ENCODE data around the gene FAM204A. TPM values are rescaled to one million over a fixed set of nuclear protein-coding genes. Genes with fewer than 3 reads are reported as not detected.

FAM204A gene
- total and polyA plus RNA-seq, 9 donors, result 22.9 to 82.1 (median 68.9) TPM

- no peaks in the 10 kb centered on the region for H3K36me3 ChIP-seq
- no peaks in the 10 kb centered on the region for H3K4me1 ChIP-seq (ENCODE audit: insufficient read depth)
- 39 to 59% (median 40%) methylated on average over 4 of the region's 4 CpGs for WGBS, 3 donors
- no peaks in the 10 kb centered on the region for H3K9me3 ChIP-seq
- H3K4me3 ChIP-seq, result no peak overlapping the region
- no peak overlapping the region for H3K27ac ChIP-seq
- intact Hi-C loops (cut with DNase I), result no loop called here
- H3K27me3 ChIP-seq, result no peaks in the 10 kb centered on the region
- no peak for DNase-seq
- TF ChIP-seq EP300 (IDR thresholded peaks at IDR 0.05) (no peak), POLR2A (IDR thresholded peaks at IDR 0.05) (no peak), CTCF (IDR thresholded peaks at IDR 0.05) (no peak)
These were observed 9.0 kb downstream of the FAM204A start for GRCh38 chr10:118332948-118333710.

- Histone ChIP-seq H3K27me3 (no peaks in the 10 kb centered on the region), H3K4me3 (no peak overlapping the region), H3K9me3 (no peaks in the 10 kb centered on the region), H3K27ac (no peak overlapping the region), H3K4me1 (ENCODE audit: insufficient read depth) (no peaks in the 10 kb centered on the region), H3K36me3 (no peaks in the 10 kb centered on the region)
- DNase-seq, result no peak
- TF ChIP-seq POLR2A (IDR thresholded peaks at IDR 0.05) (no peak), CTCF (IDR thresholded peaks at IDR 0.05) (no peak), EP300 (IDR thresholded peaks at IDR 0.05) (no peak)
- 91 to 94% (median 93%) methylated on average over 1 of the region's 1 CpG for WGBS, 3 donors
- intact Hi-C loops (cut with DNase I), result no loop called here
These were observed 9.9 kb downstream of the FAM204A start for GRCh38 chr10:118332236-118332635.

GRCh38 chr10:118330295-118331076, 11.6 kb downstream of the FAM204A start:
- intact Hi-C loops (cut with DNase I), result no loop called here
- DNase-seq, result no peak
- no peaks in the 10 kb centered on the region for H3K9me3 ChIP-seq
- no peaks in the 10 kb centered on the region for H3K36me3 ChIP-seq
- no peaks in the 10 kb centered on the region for H3K4me1 ChIP-seq (ENCODE audit: insufficient read depth)
- no peak overlapping the region for H3K4me3 ChIP-seq
- no peaks in the 10 kb centered on the region for H3K27me3 ChIP-seq
- TF ChIP-seq POLR2A (IDR thresholded peaks at IDR 0.05) (no peak), EP300 (IDR thresholded peaks at IDR 0.05) (no peak), CTCF (IDR thresholded peaks at IDR 0.05) (no peak)
- 94% methylated on average over 2 of the region's 2 CpGs for WGBS, 3 donors
- no peak overlapping the region for H3K27ac ChIP-seq

- H3K36me3 ChIP-seq, result no peaks in the 10 kb centered on the region
- 81 to 91% (median 88%) methylated on average over 2 of the region's 2 CpGs for WGBS, 3 donors
These were observed 18.0 kb downstream of the FAM204A start for GRCh38 chr10:118324140-118324539.

More at GRCh38 chr10:118324140-118324539, 18.0 kb downstream of the FAM204A start:
- H3K4me1 ChIP-seq (ENCODE audit: insufficient read depth), result no peaks in the 10 kb centered on the region
- no peaks in the 10 kb centered on the region for H3K9me3 ChIP-seq
- H3K27me3 ChIP-seq, result no peaks in the 10 kb centered on the region
- DNase-seq, result no peak
- no peak overlapping the region for H3K27ac ChIP-seq
- TF ChIP-seq CTCF (IDR thresholded peaks at IDR 0.05) (no peak), POLR2A (IDR thresholded peaks at IDR 0.05) (no peak), EP300 (IDR thresholded peaks at IDR 0.05) (no peak)
- no peak overlapping the region for H3K4me3 ChIP-seq
- intact Hi-C loops (cut with DNase I), result no loop called here
